Large intestine (tissue), 3 donors: ENCODE data around the gene PKMYT1. TPM values are rescaled to one million over a fixed set of nuclear protein-coding genes. Genes with fewer than 3 reads are reported as not detected.
A peak's percentile ranks its signal among the peaks of the same experiment; 100 is the strongest.

Experiments
- DNase-seq, 2 donors: peaks; one replicate each; pipeline versions ENCODE4 v3.0.0 to v3.0.0-alpha.2; 2013
- H3K27ac ChIP-seq: one replicate; pipeline ENCODE4 v1.5.1; 2013; ENCODE audit warnings: low read length
- H3K27me3 ChIP-seq: 2 replicates; pipeline ENCODE4 v1.6.1; 2013; ENCODE audit warnings: low read length; ENCODE audit not compliant: control insufficient read depth, insufficient read depth
- H3K36me3 ChIP-seq: 2 replicates; pipeline ENCODE4 v1.6.1; 2013; ENCODE audit warnings: low read length; ENCODE audit not compliant: control insufficient read depth, insufficient read depth
- H3K4me1 ChIP-seq: one replicate; pipeline ENCODE4 v1.6.1; 2013; ENCODE audit warnings: low read length; ENCODE audit not compliant: control insufficient read depth, insufficient read depth
- H3K4me3 ChIP-seq: one replicate; pipeline ENCODE4 v1.5.1; 2013; ENCODE audit warnings: low read length
- H3K9me3 ChIP-seq: one replicate; pipeline ENCODE4 v1.6.1; 2013; ENCODE audit warnings: mild to moderate bottlenecking, low read depth, low read length, moderate library complexity; ENCODE audit not compliant: control insufficient read depth
- WGBS: methylation state at CpG from one replicate; pipeline ENCODE4 v1.1.5; 2013; ENCODE audit warnings: low lambda C conversion rate; ENCODE audit not compliant: insufficient coverage; 5-methylcytosine and 5-hydroxymethylcytosine counted together
- polyA plus RNA-seq: library from polyadenylated mRNA; unstranded; fragments of 120-200 nt; gene quantifications from one replicate; pipeline ENCODE4 v1.2.1, GENCODE V29; 2013

PKMYT1 gene
- polyA plus RNA-seq, 1 donor = 11.0 TPM

DNA sequence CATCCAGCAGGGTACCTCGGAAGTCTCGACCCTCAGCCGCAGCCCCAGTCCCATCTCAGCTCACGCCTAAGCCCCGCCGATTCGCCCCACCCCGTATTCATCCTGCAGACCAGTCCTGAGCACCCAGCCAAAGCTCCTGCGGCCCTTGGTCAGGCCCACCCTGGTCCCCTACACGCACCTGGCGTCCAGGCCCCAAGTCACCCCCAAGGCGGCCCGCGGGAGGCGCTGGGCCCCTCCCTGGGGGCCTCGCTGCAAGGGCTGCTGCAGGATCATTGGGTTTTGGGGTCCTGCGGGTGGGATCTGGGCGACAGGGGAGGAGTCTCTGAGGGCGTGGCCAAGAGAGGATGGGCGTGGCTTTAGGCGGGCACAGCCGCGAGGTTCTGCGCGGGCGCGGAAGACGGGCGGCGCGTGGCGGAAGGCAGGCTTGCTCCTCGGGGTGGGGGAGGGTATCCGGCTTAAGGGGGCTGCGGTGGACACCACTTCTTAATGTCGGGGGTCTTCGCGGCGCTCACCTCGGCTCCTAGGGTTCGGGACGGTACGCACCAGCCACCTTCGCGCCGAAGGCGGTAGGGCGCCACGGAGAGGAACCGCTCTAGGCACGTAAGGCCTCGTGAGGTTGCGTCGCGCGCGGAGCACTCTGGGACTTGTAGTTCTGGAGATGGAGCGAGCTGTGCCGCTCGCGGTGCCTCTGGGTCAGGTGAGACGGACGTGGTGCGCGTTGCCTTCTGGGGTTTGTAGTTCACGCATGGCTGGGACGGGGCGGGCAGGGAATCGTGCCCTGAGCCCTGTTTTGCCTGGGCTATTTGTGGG is 43.6 kb upstream of the PKMYT1 start, which contains the start of the genes HCFC1R1 and THOC6:
Gene HCFC1R1 (minus strand): TSS at position 274 of the 810 bp plus-strand sequence. CDS start 1 bp downstream, at position 273.
Gene THOC6 (plus strand): TSS at position 367 of the 810 bp plus-strand sequence. CDS start 292 bp downstream, at position 659.
- WGBS = no CpG with 5 or more reads among the region's 69 CpGs
- Histone ChIP-seq H3K27me3 (peaks cover 4% of the 10 kb centered on the region), H3K27ac (peak within 1 kb of the TSS; percentile 97), H3K4me1 (peaks cover 42% of the 10 kb centered on the region), H3K36me3 (peaks cover 27% of the 10 kb centered on the region), H3K4me3 (peak within 1 kb of the TSS; percentile 64), H3K9me3 (peaks cover 3% of the 10 kb centered on the region)
- DNase-seq = peak; percentile 98 to 99

- Histone ChIP-seq H3K4me1 (peaks cover 43% of the 10 kb centered on the region), H3K4me3 (peak overlapping the region; percentile 64), H3K27me3 (peaks cover 4% of the 10 kb centered on the region), H3K36me3 (peaks cover 27% of the 10 kb centered on the region), H3K9me3 (peaks cover 3% of the 10 kb centered on the region), H3K27ac (peak overlapping the region; percentile 97)
- no peak for DNase-seq
- no CpG with 5 or more reads among the region's 6 CpGs for WGBS
Measured at GRCh38 chr16:3023415-3023668, 43.1 kb upstream of the PKMYT1 start.

DNA sequence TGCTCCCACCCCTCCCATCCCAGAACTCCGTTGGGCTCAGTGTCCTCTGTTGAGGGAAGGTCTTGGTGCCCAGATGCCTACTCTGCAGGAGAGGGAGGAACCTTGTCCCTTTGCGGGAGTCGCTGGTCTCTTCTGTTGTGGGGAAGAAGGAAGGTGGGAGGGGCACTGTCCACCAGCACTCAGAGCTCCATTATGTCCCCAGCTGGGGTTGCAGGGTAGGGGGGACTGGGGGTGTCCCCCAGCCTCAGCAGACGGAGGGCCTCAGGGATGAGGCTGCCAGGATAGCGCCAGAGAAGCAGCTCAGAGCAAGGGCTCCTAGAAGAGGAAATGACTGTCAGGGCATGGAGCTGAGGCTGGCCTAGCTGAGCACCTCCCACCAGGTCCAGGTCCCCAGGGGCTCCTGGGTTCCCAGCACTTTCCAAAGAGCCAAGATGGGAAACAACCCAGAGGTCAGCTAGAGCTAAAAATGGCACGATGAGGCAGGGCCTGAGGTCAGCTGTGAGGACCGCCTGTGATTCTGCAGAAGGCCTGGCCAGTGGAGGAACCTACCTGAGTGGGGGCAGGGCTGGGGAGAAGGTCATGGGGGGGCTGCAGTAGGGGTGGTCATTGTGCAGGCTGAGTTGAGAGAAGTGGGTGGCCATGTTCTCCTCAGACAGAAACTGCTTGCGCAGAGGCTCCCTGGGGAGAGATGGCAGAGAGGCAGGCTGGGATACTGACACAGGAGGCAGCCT is 42.6 kb upstream of the PKMYT1 start:
- H3K27ac ChIP-seq = peak overlapping the region; percentile 97
- peak overlapping the region; percentile 64 for H3K4me3 ChIP-seq
- peaks cover 3% of the 10 kb centered on the region for H3K9me3 ChIP-seq
- peaks cover 9% of the 10 kb centered on the region for H3K27me3 ChIP-seq
- H3K4me1 ChIP-seq = peaks cover 47% of the 10 kb centered on the region
- DNase-seq = no peak
- peaks cover 27% of the 10 kb centered on the region for H3K36me3 ChIP-seq
- WGBS = 0% methylated on average over 1 of the region's 8 CpGs

DNA sequence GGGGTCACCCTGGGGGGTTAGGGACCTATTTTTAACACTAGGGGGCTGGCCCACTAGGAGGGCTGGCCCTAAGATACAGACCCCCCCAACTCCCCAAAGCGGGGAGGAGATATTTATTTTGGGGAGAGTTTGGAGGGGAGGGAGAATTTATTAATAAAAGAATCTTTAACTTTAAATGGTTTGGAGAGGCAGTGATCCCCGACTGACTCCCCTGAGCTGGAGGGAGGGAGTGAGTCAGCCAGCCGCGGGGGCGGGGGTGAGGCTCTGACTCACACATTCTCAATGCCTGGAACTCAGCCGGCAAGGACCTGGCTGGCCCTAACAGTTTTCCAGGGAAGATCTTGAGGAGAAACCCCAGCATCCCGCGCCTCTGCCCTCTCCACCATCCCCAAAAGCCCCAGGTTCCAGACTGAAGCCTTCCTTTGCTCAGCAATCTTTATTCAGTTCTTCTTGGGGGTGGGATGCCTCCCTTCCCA is 42.0 kb upstream of the PKMYT1 start:
- H3K4me1 ChIP-seq = peaks cover 50% of the 10 kb centered on the region

GRCh38 chr16:3021449-3022207 is 41.4 kb upstream of the PKMYT1 start:
- no CpG with 5 or more reads among the region's 25 CpGs for WGBS
- peak; percentile 78 to 83 for DNase-seq
- H3K4me1 ChIP-seq = peaks cover 52% of the 10 kb centered on the region
- H3K4me3 ChIP-seq = peak overlapping the region; percentile 64
- H3K9me3 ChIP-seq = no peaks in the 10 kb centered on the region
- peak overlapping the region; percentile 97 for H3K27ac ChIP-seq
- H3K36me3 ChIP-seq = peaks cover 15% of the 10 kb centered on the region
- H3K27me3 ChIP-seq = peaks cover 15% of the 10 kb centered on the region

More for the DNA sequence above, 42.0 kb upstream of the PKMYT1 start:
- peak overlapping the region; percentile 64 for H3K4me3 ChIP-seq
- H3K36me3 ChIP-seq = peaks cover 21% of the 10 kb centered on the region
- peaks cover 2% of the 10 kb centered on the region for H3K9me3 ChIP-seq
- peaks cover 14% of the 10 kb centered on the region for H3K27me3 ChIP-seq
- peak; percentile 83 to 84 for DNase-seq
- H3K27ac ChIP-seq = peak overlapping the region; percentile 97
- WGBS = 33% methylated on average over 2 of the region's 8 CpGs

GRCh38 chr16:3020604-3021448 is 40.6 kb upstream of the PKMYT1 start:
- peaks cover 7% of the 10 kb centered on the region for H3K36me3 ChIP-seq
- H3K27ac ChIP-seq = peak overlapping the region; percentile 97
- H3K9me3 ChIP-seq = no peaks in the 10 kb centered on the region
- no CpG with 5 or more reads among the region's 57 CpGs for WGBS
- peak overlapping the region; percentile 64 for H3K4me3 ChIP-seq
- peaks cover 52% of the 10 kb centered on the region for H3K4me1 ChIP-seq
- peaks cover 15% of the 10 kb centered on the region for H3K27me3 ChIP-seq
- peak; percentile 70 to 86 for DNase-seq

- peaks cover 15% of the 10 kb centered on the region for H3K27me3 ChIP-seq
- H3K4me3 ChIP-seq = peak within 1 kb of the TSS; percentile 64
- WGBS = no CpG with 5 or more reads among the region's 49 CpGs
- peak within 1 kb of the TSS; percentile 97 for H3K27ac ChIP-seq
- H3K36me3 ChIP-seq = peaks cover 2% of the 10 kb centered on the region
- peak; percentile 81 to 88 for DNase-seq
- H3K4me1 ChIP-seq = peaks cover 50% of the 10 kb centered on the region
- H3K9me3 ChIP-seq = no peaks in the 10 kb centered on the region
Measured at GRCh38 chr16:3020247-3020603, 40.0 kb upstream of the PKMYT1 start, which contains the start of gene TNFRSF12A. TSS of gene TNFRSF12A (plus strand) at chr16:3020368. CDS start at chr16:3020398, 30 bp downstream.

GRCh38 chr16:3019594-3020246 is 39.5 kb upstream of the PKMYT1 start:
- H3K36me3 ChIP-seq = peaks cover 2% of the 10 kb centered on the region
- peak overlapping the region; percentile 64 for H3K4me3 ChIP-seq
- H3K27ac ChIP-seq = no peak overlapping the region
- H3K4me1 ChIP-seq = peaks cover 49% of the 10 kb centered on the region
- H3K27me3 ChIP-seq = peaks cover 15% of the 10 kb centered on the region
- no peak for DNase-seq
- 60% methylated on average over 1 of the region's 40 CpGs for WGBS
- H3K9me3 ChIP-seq = no peaks in the 10 kb centered on the region
